ENCODE measurements around the gene NAMPT. TPM values are rescaled to one million over a fixed set of nuclear protein-coding genes. Genes with fewer than 3 reads are reported as not detected.

NAMPT gene
- polyA plus RNA-seq, 2 donors, result 185 to 206 TPM

DNA sequence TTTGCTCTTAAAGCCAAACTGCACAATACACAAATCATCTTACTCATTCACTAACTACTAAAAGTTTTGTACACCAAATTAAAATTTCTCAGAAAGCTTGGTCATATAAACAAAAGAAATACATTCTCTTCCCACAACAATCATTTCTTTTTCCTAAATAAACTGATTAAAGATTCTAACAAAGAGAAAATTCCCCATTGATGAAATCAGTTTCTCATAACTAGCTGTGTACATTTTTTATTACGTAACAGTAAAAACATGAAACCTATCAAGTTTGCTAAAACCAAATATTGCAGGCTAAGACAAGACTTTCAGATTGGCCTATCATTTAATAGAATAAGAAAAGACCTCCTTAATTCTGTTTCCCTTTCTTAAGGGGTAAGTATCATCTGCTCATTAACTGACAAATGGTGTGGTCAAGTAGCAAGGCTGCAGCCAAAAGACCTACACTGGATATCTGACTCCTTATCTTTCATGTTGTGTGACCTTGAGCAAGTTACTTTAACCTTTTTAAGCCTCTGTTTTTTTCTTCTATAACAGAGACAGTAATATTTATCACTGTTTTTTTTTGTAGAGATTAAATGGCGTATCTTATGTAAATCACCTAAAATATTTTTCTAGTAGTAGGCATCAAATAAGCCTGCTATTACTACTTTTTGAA lies 22.4 kb downstream of the NAMPT start:
- Histone ChIP-seq H3K27me3 (ENCODE audit: control insufficient read depth in 1 of 2, insufficient read depth in 2 of 2, low read length in 2 of 2) (no peaks in the 10 kb centered on the region), H3K27ac (ENCODE audit: low read depth in 2 of 2, low read length in 1 of 2) (no peak overlapping the region), H3K9me3 (ENCODE audit: control insufficient read depth in 2 of 2, insufficient read depth in 1 of 2, low read depth in 1 of 2, low read length in 1 of 2) (no peaks in the 10 kb centered on the region), H3K4me3 (ENCODE audit: low read depth in 1 of 2, low read length in 2 of 2) (no peak overlapping the region), H3K36me3 (ENCODE audit: control insufficient read depth in 2 of 2, insufficient read depth in 2 of 2, low read length in 1 of 2) (peaks cover 10% of the 10 kb centered on the region in 2 donors), H3K4me1 (ENCODE audit: control insufficient read depth in 2 of 2, insufficient read depth in 2 of 2, low read length in 1 of 2) (no peaks in the 10 kb centered on the region)
- WGBS, 2 donors, result 79 to 84% methylated on average over 2 of the region's 2 CpGs

DNA sequence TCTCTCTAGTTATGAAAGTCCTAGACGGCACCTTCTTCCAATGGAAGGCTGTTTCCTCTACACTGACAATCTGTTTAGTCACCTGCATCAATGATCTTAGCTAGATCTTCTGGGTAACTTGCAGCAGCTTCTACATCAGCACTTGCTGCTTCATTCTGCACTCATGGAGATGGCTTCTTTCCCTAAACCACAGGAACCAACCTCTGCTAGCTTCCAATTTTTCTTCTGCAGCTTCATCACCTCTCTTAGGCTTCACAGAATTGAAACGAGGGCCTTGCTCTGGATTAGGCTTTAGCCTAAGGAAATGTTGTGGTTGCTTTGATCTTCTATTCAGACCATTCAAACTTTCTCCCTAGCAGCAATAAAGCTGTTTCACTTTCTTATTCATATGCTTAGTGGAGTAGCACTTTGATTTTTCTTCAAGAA lies 24.6 kb downstream of the NAMPT start:
- Histone ChIP-seq H3K36me3 (ENCODE audit: control insufficient read depth in 2 of 2, insufficient read depth in 2 of 2, low read length in 1 of 2) (peaks cover 8 to 10% of the 10 kb centered on the region in 2 donors), H3K27me3 (ENCODE audit: control insufficient read depth in 1 of 2, insufficient read depth in 2 of 2, low read length in 2 of 2) (no peaks in the 10 kb centered on the region), H3K4me3 (ENCODE audit: low read depth in 1 of 2, low read length in 2 of 2) (no peak overlapping the region), H3K9me3 (ENCODE audit: control insufficient read depth in 2 of 2, insufficient read depth in 1 of 2, low read depth in 1 of 2, low read length in 1 of 2) (no peaks in the 10 kb centered on the region), H3K27ac (ENCODE audit: low read depth in 2 of 2, low read length in 1 of 2) (no peak overlapping the region), H3K4me1 (ENCODE audit: control insufficient read depth in 2 of 2, insufficient read depth in 2 of 2, low read length in 1 of 2) (no peaks in the 10 kb centered on the region)
- 45 to 47% methylated on average over 2 of the region's 2 CpGs for WGBS, 2 donors

DNA sequence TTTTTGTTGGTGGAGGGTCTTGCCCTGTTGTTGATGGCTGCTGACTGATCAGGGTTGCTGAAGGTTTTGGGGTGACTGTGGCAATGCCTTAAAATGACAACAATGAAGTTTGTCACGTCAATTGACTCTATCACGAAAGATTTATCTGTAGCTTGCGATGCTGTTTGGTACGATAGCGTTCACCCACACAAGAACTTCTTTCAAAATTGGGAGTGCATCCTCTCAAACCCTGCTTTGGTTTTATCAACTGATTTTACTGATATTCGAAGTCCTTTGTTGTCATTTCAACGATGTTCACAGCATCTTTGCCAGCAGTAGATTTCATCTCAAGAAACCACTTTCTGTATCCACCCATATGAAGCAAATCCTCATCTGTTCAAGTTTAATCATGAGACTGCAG lies 26.0 kb downstream of the NAMPT start:
- H3K9me3 ChIP-seq (ENCODE audit: control insufficient read depth in 2 of 2, insufficient read depth in 1 of 2, low read depth in 1 of 2, low read length in 1 of 2), result no peaks in the 10 kb centered on the region
- H3K4me3 ChIP-seq (ENCODE audit: low read depth in 1 of 2, low read length in 2 of 2), result no peak overlapping the region
- H3K4me1 ChIP-seq (ENCODE audit: control insufficient read depth in 2 of 2, insufficient read depth in 2 of 2, low read length in 1 of 2), result no peaks in the 10 kb centered on the region
- H3K36me3 ChIP-seq (ENCODE audit: control insufficient read depth in 2 of 2, insufficient read depth in 2 of 2, low read length in 1 of 2), result peaks cover 8 to 10% of the 10 kb centered on the region in 2 donors
- WGBS, 2 donors, result 86 to 89% methylated on average over 7 of the region's 7 CpGs
- H3K27ac ChIP-seq (ENCODE audit: low read depth in 2 of 2, low read length in 1 of 2), result no peak overlapping the region
- no peaks in the 10 kb centered on the region for H3K27me3 ChIP-seq (ENCODE audit: control insufficient read depth in 1 of 2, insufficient read depth in 2 of 2, low read length in 2 of 2)

DNA sequence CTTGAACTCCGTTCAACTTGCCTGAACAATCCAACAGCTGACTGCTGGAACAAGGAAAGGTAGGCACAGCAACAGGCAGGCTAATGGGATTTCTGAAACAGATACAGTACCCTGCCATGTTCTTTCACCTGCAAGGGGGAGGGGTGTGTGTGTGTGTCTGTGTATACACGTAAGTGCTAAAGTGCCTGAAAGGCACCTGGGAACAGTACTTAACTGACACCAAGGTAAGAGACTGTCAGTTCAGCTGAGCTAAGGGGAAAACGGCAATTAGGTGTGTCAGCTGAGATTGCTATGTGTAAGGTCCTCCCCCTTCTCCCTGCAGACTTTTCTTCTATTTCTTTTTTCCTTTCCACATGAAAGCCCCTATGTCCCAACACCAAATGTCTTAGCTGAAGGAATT lies 27.0 kb downstream of the NAMPT start:
- Histone ChIP-seq H3K4me1 (ENCODE audit: control insufficient read depth in 2 of 2, insufficient read depth in 2 of 2, low read length in 1 of 2) (no peaks in the 10 kb centered on the region), H3K27me3 (ENCODE audit: control insufficient read depth in 1 of 2, insufficient read depth in 2 of 2, low read length in 2 of 2) (no peaks in the 10 kb centered on the region), H3K4me3 (ENCODE audit: low read depth in 1 of 2, low read length in 2 of 2) (no peak overlapping the region), H3K36me3 (ENCODE audit: control insufficient read depth in 2 of 2, insufficient read depth in 2 of 2, low read length in 1 of 2) (peaks cover 10 to 12% of the 10 kb centered on the region in 2 donors), H3K9me3 (ENCODE audit: control insufficient read depth in 2 of 2, insufficient read depth in 1 of 2, low read depth in 1 of 2, low read length in 1 of 2) (no peaks in the 10 kb centered on the region), H3K27ac (ENCODE audit: low read depth in 2 of 2, low read length in 1 of 2) (no peak overlapping the region)
- WGBS, 2 donors, result 81 to 87% methylated on average over 3 of the region's 3 CpGs

DNA sequence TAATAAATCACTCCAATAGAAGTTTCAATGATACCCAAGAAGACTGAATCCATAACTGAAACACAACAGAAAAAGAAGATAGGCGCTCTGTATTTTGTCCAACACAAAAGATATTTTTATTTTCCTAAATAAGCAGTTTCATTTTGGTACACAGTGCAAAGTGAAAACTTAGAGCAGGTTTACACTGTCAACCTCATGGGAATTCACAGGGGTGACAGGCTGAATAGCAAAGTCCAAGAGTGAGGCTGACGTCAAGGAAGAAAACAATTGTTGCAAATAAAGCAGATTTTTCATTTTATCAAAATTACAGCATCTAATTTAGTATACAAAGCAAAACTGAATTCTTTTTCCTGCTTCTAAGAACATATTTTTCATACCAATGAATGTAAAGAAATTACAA lies 28.6 kb downstream of the NAMPT start:
- Histone ChIP-seq H3K4me3 (ENCODE audit: low read depth in 1 of 2, low read length in 2 of 2) (no peak overlapping the region), H3K36me3 (ENCODE audit: control insufficient read depth in 2 of 2, insufficient read depth in 2 of 2, low read length in 1 of 2) (peaks cover 10 to 12% of the 10 kb centered on the region in 2 donors), H3K27me3 (ENCODE audit: control insufficient read depth in 1 of 2, insufficient read depth in 2 of 2, low read length in 2 of 2) (no peaks in the 10 kb centered on the region), H3K4me1 (ENCODE audit: control insufficient read depth in 2 of 2, insufficient read depth in 2 of 2, low read length in 1 of 2) (no peaks in the 10 kb centered on the region), H3K9me3 (ENCODE audit: control insufficient read depth in 2 of 2, insufficient read depth in 1 of 2, low read depth in 1 of 2, low read length in 1 of 2) (no peaks in the 10 kb centered on the region), H3K27ac (ENCODE audit: low read depth in 2 of 2, low read length in 1 of 2) (no peak overlapping the region)
- WGBS, 2 donors, result 79 to 94% methylated on average over 2 of the region's 2 CpGs

DNA sequence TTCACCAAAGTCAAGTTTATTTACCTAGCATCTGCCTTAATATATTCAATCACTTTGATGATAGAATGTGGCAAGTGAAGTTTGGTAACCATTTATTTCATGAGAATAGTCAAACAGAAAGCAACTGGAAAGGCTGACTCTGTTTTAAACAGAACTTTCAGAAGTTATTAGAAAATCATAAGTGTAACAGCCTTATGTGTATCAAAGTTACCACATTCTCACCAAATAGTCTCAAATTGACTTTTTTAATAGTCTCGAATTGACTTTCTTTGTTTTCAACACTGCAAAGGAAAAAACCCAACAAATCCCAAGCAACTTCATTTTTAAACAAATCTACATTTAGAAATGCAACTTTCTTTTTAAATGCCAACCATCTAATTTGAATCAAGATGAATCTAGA lies 29.5 kb downstream of the NAMPT start:
- peaks cover 10 to 12% of the 10 kb centered on the region in 2 donors for H3K36me3 ChIP-seq (ENCODE audit: control insufficient read depth in 2 of 2, insufficient read depth in 2 of 2, low read length in 1 of 2)
- no peak overlapping the region for H3K27ac ChIP-seq (ENCODE audit: low read depth in 2 of 2, low read length in 1 of 2)
- 82 to 89% methylated on average over 1 of the region's 1 CpG for WGBS, 2 donors

DNA sequence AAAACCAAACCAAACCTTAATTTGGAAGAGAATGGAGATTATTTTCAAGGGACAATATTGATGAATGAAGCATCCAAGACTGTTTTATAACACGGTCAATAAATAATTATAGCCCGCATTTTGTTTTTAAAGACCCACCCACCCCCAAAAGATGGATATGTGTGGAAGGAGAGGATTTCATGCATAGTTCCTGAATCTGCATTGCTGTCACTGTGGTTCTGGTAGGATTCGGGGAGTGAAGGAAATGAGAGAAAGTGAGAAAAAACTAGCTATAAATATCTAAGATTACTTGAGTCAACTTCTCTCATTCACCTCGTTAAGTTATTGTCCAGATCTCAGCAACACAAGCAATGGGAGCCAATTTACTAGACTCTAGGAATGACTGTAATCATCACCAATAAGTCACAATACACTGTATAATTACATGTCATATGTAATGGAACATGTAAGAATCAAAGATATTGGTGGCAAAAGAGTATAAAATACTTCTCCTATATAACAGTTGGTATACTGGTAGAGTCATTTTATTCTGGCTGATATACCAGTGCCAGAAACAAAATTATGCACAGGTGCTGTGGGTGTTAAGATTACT lies 30.2 kb downstream of the NAMPT start:
- H3K4me3 ChIP-seq (ENCODE audit: low read depth in 1 of 2, low read length in 2 of 2), result no peak overlapping the region
- no peaks in the 10 kb centered on the region for H3K4me1 ChIP-seq (ENCODE audit: control insufficient read depth in 2 of 2, insufficient read depth in 2 of 2, low read length in 1 of 2)
- 82 to 91% methylated on average over 4 of the region's 4 CpGs for WGBS, 2 donors
- no peaks in the 10 kb centered on the region for H3K27me3 ChIP-seq (ENCODE audit: control insufficient read depth in 1 of 2, insufficient read depth in 2 of 2, low read length in 2 of 2)
- peaks cover 10 to 12% of the 10 kb centered on the region in 2 donors for H3K36me3 ChIP-seq (ENCODE audit: control insufficient read depth in 2 of 2, insufficient read depth in 2 of 2, low read length in 1 of 2)
- H3K9me3 ChIP-seq (ENCODE audit: control insufficient read depth in 2 of 2, insufficient read depth in 1 of 2, low read depth in 1 of 2, low read length in 1 of 2), result no peaks in the 10 kb centered on the region
- H3K27ac ChIP-seq (ENCODE audit: low read depth in 2 of 2, low read length in 1 of 2), result no peak overlapping the region

More for the DNA sequence above, 29.5 kb downstream of the NAMPT start:
- Histone ChIP-seq H3K27me3 (ENCODE audit: control insufficient read depth in 1 of 2, insufficient read depth in 2 of 2, low read length in 2 of 2) (no peaks in the 10 kb centered on the region), H3K4me1 (ENCODE audit: control insufficient read depth in 2 of 2, insufficient read depth in 2 of 2, low read length in 1 of 2) (no peaks in the 10 kb centered on the region), H3K9me3 (ENCODE audit: control insufficient read depth in 2 of 2, insufficient read depth in 1 of 2, low read depth in 1 of 2, low read length in 1 of 2) (no peaks in the 10 kb centered on the region), H3K4me3 (ENCODE audit: low read depth in 1 of 2, low read length in 2 of 2) (no peak overlapping the region)

DNA sequence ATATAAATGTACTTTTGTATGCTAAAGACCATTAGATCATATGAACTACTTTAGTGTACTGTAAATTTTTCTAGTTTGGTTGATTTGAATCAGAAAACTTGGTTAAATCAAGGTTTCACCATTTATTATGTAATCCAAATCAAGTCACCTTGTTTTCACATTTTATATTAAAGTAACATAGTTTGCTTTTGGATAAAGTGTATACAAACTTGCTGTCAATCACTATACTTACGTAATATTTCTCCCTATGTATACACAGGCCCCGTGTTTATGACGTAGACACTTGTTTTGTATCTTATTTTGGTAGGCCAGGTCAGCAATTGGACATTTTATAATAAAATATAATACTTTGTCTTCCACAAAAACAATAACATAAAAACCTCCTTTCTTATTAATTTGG lies 32.2 kb downstream of the NAMPT start:
- H3K27me3 ChIP-seq (ENCODE audit: control insufficient read depth in 1 of 2, insufficient read depth in 2 of 2, low read length in 2 of 2), result no peaks in the 10 kb centered on the region
- WGBS, 2 donors, result 89 to 95% methylated on average over 3 of the region's 3 CpGs
- H3K4me3 ChIP-seq (ENCODE audit: low read depth in 1 of 2, low read length in 2 of 2), result no peak overlapping the region
- H3K27ac ChIP-seq (ENCODE audit: low read depth in 2 of 2, low read length in 1 of 2), result no peak overlapping the region
- no peaks in the 10 kb centered on the region for H3K9me3 ChIP-seq (ENCODE audit: control insufficient read depth in 2 of 2, insufficient read depth in 1 of 2, low read depth in 1 of 2, low read length in 1 of 2)
- H3K36me3 ChIP-seq (ENCODE audit: control insufficient read depth in 2 of 2, insufficient read depth in 2 of 2, low read length in 1 of 2), result peaks cover 1 to 6% of the 10 kb centered on the region in 2 donors
- H3K4me1 ChIP-seq (ENCODE audit: control insufficient read depth in 2 of 2, insufficient read depth in 2 of 2, low read length in 1 of 2), result no peaks in the 10 kb centered on the region

DNA sequence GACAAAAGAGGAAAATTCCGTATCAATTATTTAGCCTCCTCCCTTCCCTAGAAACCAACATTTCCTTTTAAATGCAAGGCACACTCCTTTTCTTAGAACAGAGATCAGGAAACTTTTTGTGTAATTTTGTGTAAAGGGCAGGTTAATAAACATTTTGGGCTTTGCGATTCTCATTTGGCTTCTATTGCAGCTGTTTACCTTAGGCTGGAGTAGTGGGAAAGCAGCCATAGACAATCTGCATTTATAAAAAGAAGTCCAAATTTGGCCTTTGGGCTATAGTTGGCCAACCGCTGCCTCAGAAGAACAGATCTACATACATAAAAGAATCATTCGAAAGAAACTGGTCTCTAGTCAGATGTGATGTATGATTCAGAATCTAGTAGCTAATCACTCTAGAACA lies 35.3 kb downstream of the NAMPT start:
- H3K4me3 ChIP-seq (ENCODE audit: low read depth in 1 of 2, low read length in 2 of 2), result no peak overlapping the region
- H3K36me3 ChIP-seq (ENCODE audit: control insufficient read depth in 2 of 2, insufficient read depth in 2 of 2, low read length in 1 of 2), result peaks cover 0 to 6% of the 10 kb centered on the region in 2 donors
- WGBS, 2 donors, result 95% methylated on average over 4 of the region's 4 CpGs
- H3K27ac ChIP-seq (ENCODE audit: low read depth in 2 of 2, low read length in 1 of 2), result no peak overlapping the region
- H3K9me3 ChIP-seq (ENCODE audit: control insufficient read depth in 2 of 2, insufficient read depth in 1 of 2, low read depth in 1 of 2, low read length in 1 of 2), result no peaks in the 10 kb centered on the region
- no peaks in the 10 kb centered on the region for H3K4me1 ChIP-seq (ENCODE audit: control insufficient read depth in 2 of 2, insufficient read depth in 2 of 2, low read length in 1 of 2)
- H3K27me3 ChIP-seq (ENCODE audit: control insufficient read depth in 1 of 2, insufficient read depth in 2 of 2, low read length in 2 of 2), result no peaks in the 10 kb centered on the region

DNA sequence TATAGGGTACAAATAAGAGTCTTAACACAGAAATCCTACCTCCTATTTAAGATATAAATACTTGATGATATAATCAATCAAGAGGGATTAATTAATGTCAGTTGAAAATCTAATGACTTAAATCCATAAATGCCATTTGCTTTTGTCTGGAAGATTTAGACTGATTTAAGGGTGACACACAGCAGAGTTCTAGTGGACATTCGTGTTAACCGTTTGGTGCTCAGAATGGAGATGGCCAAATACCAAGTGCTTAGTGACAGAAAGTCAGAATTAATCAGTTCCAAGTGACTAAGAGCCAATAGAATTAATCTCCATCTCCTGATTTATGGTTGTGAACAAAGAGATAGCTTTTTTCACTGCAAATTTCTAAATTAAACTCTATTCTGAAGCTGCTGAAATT lies 36.2 kb downstream of the NAMPT start:
- H3K4me3 ChIP-seq (ENCODE audit: low read depth in 1 of 2, low read length in 2 of 2), result no peak overlapping the region
- no peaks in the 10 kb centered on the region for H3K27me3 ChIP-seq (ENCODE audit: control insufficient read depth in 1 of 2, insufficient read depth in 2 of 2, low read length in 2 of 2)
- H3K9me3 ChIP-seq (ENCODE audit: control insufficient read depth in 2 of 2, insufficient read depth in 1 of 2, low read depth in 1 of 2, low read length in 1 of 2), result no peaks in the 10 kb centered on the region
- no peak overlapping the region for H3K27ac ChIP-seq (ENCODE audit: low read depth in 2 of 2, low read length in 1 of 2)
- H3K36me3 ChIP-seq (ENCODE audit: control insufficient read depth in 2 of 2, insufficient read depth in 2 of 2, low read length in 1 of 2), result peaks cover 0 to 4% of the 10 kb centered on the region in 2 donors
- 83 to 87% methylated on average over 2 of the region's 2 CpGs for WGBS, 2 donors
- H3K4me1 ChIP-seq (ENCODE audit: control insufficient read depth in 2 of 2, insufficient read depth in 2 of 2, low read length in 1 of 2), result no peaks in the 10 kb centered on the region
